ENCODE data around the gene UNK. TPM values are rescaled to one million over a fixed set of nuclear protein-coding genes. Genes with fewer than 3 reads are reported as not detected.
A peak's percentile ranks its signal among the peaks of the same experiment; 100 is the strongest.

The UNK gene
- total and polyA plus RNA-seq, 4 donors = 15.5 to 72.4 (median 25.7) TPM

DNA sequence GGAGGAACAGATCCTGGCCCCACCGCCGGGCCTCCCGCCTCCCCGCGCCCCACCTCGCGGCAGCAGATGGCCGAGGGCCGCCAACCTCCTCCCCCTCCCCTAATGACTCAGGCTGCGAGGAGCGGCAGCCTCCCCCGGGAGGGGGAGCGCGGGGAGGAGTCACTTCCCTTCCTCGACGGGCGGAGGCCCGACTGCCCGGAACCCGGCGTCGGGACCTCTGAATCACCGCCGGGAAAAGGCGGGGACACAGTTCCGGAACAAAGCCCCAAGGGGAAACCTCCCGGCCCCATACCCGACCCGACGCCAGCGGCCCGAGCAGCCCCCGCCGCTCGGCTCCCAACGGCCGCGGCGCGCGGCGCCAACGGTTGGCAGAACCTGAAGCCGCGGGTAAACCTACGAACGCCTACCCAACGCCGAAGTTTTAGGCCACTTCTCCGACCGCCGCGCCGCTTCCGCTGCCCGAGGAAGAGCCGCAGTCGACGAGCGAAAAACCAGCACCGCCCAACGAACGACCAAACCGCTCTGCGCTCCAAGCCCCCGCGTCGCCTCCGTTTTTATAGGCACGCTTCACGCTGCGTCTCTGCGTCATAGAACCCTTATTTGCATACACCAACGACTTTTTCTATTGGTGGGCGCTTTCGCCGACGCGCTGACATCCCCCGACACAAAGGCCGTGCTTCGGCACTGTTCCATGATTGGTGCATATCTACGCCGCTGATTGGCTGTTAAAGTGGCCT is 5.2 kb upstream of the UNK start:
- H3K9me3 ChIP-seq (ENCODE audit: control insufficient read depth in 4 of 4, insufficient read depth in 3 of 4, low read length in 3 of 4) = no peaks in the 10 kb centered on the region
- H3K4me3 ChIP-seq = peak overlapping the region; percentile 79
- H3K27ac ChIP-seq (ENCODE audit: low read depth in 1 of 2, low read length in 1 of 2) = peak overlapping the region; percentile 95 to 99
- TF ChIP-seq, protein P1, sequence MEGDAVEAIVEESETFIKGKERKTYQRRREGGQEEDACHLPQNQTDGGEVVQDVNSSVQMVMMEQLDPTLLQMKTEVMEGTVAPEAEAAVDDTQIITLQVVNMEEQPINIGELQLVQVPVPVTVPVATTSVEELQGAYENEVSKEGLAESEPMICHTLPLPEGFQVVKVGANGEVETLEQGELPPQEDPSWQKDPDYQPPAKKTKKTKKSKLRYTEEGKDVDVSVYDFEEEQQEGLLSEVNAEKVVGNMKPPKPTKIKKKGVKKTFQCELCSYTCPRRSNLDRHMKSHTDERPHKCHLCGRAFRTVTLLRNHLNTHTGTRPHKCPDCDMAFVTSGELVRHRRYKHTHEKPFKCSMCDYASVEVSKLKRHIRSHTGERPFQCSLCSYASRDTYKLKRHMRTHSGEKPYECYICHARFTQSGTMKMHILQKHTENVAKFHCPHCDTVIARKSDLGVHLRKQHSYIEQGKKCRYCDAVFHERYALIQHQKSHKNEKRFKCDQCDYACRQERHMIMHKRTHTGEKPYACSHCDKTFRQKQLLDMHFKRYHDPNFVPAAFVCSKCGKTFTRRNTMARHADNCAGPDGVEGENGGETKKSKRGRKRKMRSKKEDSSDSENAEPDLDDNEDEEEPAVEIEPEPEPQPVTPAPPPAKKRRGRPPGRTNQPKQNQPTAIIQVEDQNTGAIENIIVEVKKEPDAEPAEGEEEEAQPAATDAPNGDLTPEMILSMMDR (IDR thresholded peaks at IDR 0.05; ENCODE audit: control extremely low read depth, extremely low read depth) = no peak
- DNase-seq (peak; percentile 100), ATAC-seq (ENCODE audit: insufficient read depth, low FRiP score) (peak; percentile 80)
- peak overlapping the region; percentile 97 for H3K9ac ChIP-seq (ENCODE audit: insufficient read depth in 1 of 2, low read length in 2 of 2)
- WGBS, 2 donors = 0 to 1% methylated on average over 70 to 84 of the region's 84 CpGs
- H3K36me3 ChIP-seq (ENCODE audit: control insufficient read depth in 4 of 4, insufficient read depth in 4 of 4, low read length in 4 of 4) = peaks cover 5 to 45% (median 26%) of the 10 kb centered on the region in 4 donors
- peaks cover 0 to 32% (median 6%) of the 10 kb centered on the region in 5 donors for H3K4me1 ChIP-seq (ENCODE audit: control insufficient read depth in 5 of 5, insufficient read depth in 5 of 5, low read length in 5 of 5)
- no peaks in the 10 kb centered on the region for H3K27me3 ChIP-seq (ENCODE audit: control insufficient read depth in 3 of 3, insufficient read depth in 3 of 3, low read length in 2 of 3)

DNA sequence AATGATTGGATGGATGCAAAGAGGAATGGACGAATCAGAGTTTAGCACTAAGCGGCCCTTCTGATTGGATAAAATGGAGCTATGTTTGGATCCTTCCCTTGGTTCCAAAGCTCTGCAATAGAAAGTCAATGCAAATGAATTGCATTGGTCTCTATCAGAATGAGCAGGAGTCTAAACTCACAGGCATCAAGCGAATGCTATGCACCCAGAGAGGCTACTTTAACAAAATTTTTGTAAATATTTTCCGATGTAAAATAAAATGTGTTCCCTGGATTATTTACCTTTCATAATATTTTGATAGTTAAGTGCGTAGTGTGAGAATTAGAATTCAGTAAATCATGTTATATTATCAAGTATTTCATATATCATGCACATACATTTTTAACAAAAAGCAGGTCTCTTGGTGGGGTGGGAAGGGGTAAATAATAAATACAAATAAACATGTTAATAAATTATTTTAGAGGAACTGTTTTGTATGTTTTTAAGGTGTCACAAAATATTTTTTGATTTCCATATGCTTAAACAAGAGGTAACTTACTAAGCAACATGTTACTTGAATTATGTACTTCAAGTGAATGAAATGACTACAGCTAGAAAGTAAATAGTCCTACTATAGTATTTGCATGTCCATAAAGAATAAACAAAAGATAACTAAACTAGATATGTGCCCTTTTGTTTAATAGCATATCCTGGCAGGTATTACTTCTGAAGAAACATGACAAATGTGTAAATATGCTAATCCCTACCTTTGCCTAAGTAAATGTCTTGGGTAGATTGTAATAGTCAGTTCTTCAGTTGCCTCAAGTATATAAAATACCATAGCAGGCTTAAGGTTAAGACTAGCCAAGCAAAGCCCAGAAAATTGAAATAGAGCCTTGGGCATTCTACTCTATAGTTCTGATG is 4.4 kb upstream of the UNK start:
- Histone ChIP-seq H3K27me3 (ENCODE audit: control insufficient read depth in 3 of 3, insufficient read depth in 3 of 3, low read length in 2 of 3) (no peaks in the 10 kb centered on the region), H3K4me3 (no peak overlapping the region), H3K9me3 (ENCODE audit: control insufficient read depth in 4 of 4, insufficient read depth in 3 of 4, low read length in 3 of 4) (no peaks in the 10 kb centered on the region), H3K36me3 (ENCODE audit: control insufficient read depth in 4 of 4, insufficient read depth in 4 of 4, low read length in 4 of 4) (peaks cover 5 to 37% (median 22%) of the 10 kb centered on the region in 4 donors), H3K4me1 (ENCODE audit: control insufficient read depth in 5 of 5, insufficient read depth in 5 of 5, low read length in 5 of 5) (peaks cover 0 to 34% (median 6%) of the 10 kb centered on the region in 5 donors), H3K27ac (ENCODE audit: low read depth in 1 of 2, low read length in 1 of 2) (no peak overlapping the region), H3K9ac (ENCODE audit: insufficient read depth in 1 of 2, low read length in 2 of 2) (no peak overlapping the region)
- DNase-seq (peak in 1 of 3 donors; percentile 15), ATAC-seq (ENCODE audit: insufficient read depth, low FRiP score) (no peak)
- WGBS, 2 donors = 22 to 23% methylated on average over 5 of the region's 5 CpGs
- TF ChIP-seq, protein P1 (IDR thresholded peaks at IDR 0.05; ENCODE audit: control extremely low read depth, extremely low read depth) = no peak

DNA sequence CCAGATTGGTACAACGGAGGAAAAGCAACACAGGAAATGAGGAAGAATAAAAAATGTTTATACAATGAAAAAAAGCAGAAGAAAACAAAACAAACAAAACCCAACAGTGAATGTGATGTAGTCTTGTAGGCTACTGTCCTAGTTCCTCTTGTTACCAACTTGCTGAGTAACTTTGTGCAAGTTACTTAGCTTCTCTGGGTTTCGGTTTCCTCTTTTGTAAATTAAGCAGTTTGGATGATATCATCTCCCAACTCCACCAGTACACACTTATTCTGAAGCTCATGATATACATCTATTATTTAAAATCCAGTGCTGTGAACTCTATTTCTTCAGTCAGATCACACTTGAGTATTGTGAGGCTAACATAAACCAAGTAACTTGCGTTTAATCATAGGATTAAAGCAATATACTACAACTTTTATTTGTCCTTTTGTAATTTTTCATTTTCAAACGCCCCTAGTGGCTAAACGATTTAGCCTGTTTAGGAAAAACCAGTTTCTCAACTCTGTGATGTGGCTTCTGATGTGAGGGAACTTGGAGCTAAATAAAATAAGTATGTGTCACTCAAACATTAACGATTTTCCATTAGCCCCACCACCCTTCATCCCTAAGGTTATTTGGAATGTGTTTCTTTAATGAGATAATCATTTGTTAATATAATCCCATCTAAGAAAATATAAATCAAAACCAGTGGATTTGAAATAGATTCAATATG is 1.4 kb upstream of the UNK start:
- TF ChIP-seq, protein P1 (IDR thresholded peaks at IDR 0.05; ENCODE audit: control extremely low read depth, extremely low read depth) = peak; percentile 42
- Histone ChIP-seq H3K9ac (ENCODE audit: insufficient read depth in 1 of 2, low read length in 2 of 2) (peak overlapping the region in 1 of 2 donors; percentile 97), H3K27me3 (ENCODE audit: control insufficient read depth in 3 of 3, insufficient read depth in 3 of 3, low read length in 2 of 3) (no peaks in the 10 kb centered on the region), H3K9me3 (ENCODE audit: control insufficient read depth in 4 of 4, insufficient read depth in 3 of 4, low read length in 3 of 4) (no peaks in the 10 kb centered on the region), H3K36me3 (ENCODE audit: control insufficient read depth in 4 of 4, insufficient read depth in 4 of 4, low read length in 4 of 4) (peaks cover 5 to 11% (median 6%) of the 10 kb centered on the region in 4 donors), H3K4me1 (ENCODE audit: control insufficient read depth in 5 of 5, insufficient read depth in 5 of 5, low read length in 5 of 5) (peaks cover 5 to 39% (median 15%) of the 10 kb centered on the region in 5 donors), H3K27ac (ENCODE audit: low read depth in 1 of 2, low read length in 1 of 2) (peak overlapping the region; percentile 81 to 85), H3K4me3 (no peak overlapping the region)
- peak in 2 of 3 donors; percentile 89 to 93 for DNase-seq
- ATAC-seq (ENCODE audit: insufficient read depth, low FRiP score) = no peak
- WGBS, 2 donors = 4 to 6% methylated on average over 6 of the region's 6 CpGs
